M059J (cell line): ENCODE data around the gene HMSD. TPM values are rescaled to one million over a fixed set of nuclear protein-coding genes. Genes with fewer than 3 reads are reported as not detected.
"Not testable (repeated sequence)": the region's sequence is repeated elsewhere in the genome, so short reads cannot be mapped to it uniquely, and the experiment has no call there.

Source experiments
- DNase-seq: peaks from one replicate; pipeline ENCODE4 v3.0.0-alpha.2; 2012; ENCODE audit warnings: low read depth
- total RNA-seq: library from RNA; depleted of rRNA; stranded (reverse); fragments of >200 nt; shearing (Covaris generic); gene quantifications from 2 replicates; pipeline ENCODE4 v1.2.3, GENCODE V29; 2014; rRNA removed

The HMSD gene
- 0.84 and 1.6 TPM in 2 replicates for total RNA-seq

- peak; percentile 69 for DNase-seq
These were observed at the start of gene HMSD for GRCh38 chr18:63949068-63949737. Gene HMSD, plus strand, starts transcription at chr18:63949301. Its CDS starts 4,155 bp downstream, at chr18:63953456.

GRCh38 chr18:63903851-63904570, 45.1 kb upstream of the HMSD start:
- no peak for DNase-seq

- DNase-seq: no peak
These were observed 44.4 kb upstream of the HMSD start for GRCh38 chr18:63904694-63905093.

GRCh38 chr18:63905361-63905760, 43.7 kb upstream of the HMSD start:
- DNase-seq: peak; percentile 18

- no peak for DNase-seq
These were observed 43.0 kb upstream of the HMSD start for GRCh38 chr18:63906056-63906455.

GRCh38 chr18:63907664-63908063, 41.4 kb upstream of the HMSD start, which contains the start of gene SERPINB10:
Gene SERPINB10, plus strand, starts transcription at chr18:63907958. Its CDS starts 7,553 bp downstream, at chr18:63915511.
- DNase-seq: no peak

- DNase-seq: no peak
These were observed 40.2 kb upstream of the HMSD start for GRCh38 chr18:63908858-63909257.

GRCh38 chr18:63909870-63910269, 39.2 kb upstream of the HMSD start:
- no peak for DNase-seq

- DNase-seq: no peak
These were observed 31.3 kb upstream of the HMSD start for GRCh38 chr18:63917817-63918216.

GRCh38 chr18:63922049-63922448, 27.1 kb upstream of the HMSD start:
- no peak for DNase-seq

GRCh38 chr18:63924551-63924950, 24.6 kb upstream of the HMSD start:
- DNase-seq: peak; percentile 86

GRCh38 chr18:63928331-63928730, 20.8 kb upstream of the HMSD start:
- no peak for DNase-seq

- not testable (repeated sequence) for DNase-seq
These were observed 19.7 kb upstream of the HMSD start for GRCh38 chr18:63929369-63929768.

- DNase-seq: no peak
These were observed 18.2 kb upstream of the HMSD start for GRCh38 chr18:63930773-63931354.

GRCh38 chr18:63936156-63936931, 12.8 kb upstream of the HMSD start:
- peak; percentile 84 for DNase-seq

GRCh38 chr18:63936932-63937393, 12.1 kb upstream of the HMSD start:
- no peak for DNase-seq

GRCh38 chr18:63940008-63940407, 9.1 kb upstream of the HMSD start:
- no peak for DNase-seq

GRCh38 chr18:63940543-63941050, 8.5 kb upstream of the HMSD start:
- DNase-seq: not testable (repeated sequence)

- no peak for DNase-seq
These were observed 1.9 kb upstream of the HMSD start for GRCh38 chr18:63947051-63947790.

- peak; percentile 48 for DNase-seq
These were observed 2.2 kb downstream of the HMSD start for GRCh38 chr18:63951302-63951705.

- no peak for DNase-seq
These were observed 4.7 kb downstream of the HMSD start for GRCh38 chr18:63953811-63954210.
